Retinal pigment epithelial cell (primary cell): ENCODE results near the gene SRRM2.

Experiments
- DNase-seq: peaks from one replicate; pipeline ENCODE4 v3.0.0-alpha.2; 2010; ENCODE audit warnings: low read depth
- H3K4me3 ChIP-seq: 2 replicates; pipeline ENCODE4 v1.5.1; 2011; ENCODE audit warnings: mild to moderate bottlenecking, low read length, control low read depth, moderate library complexity
- TF ChIP-seq, protein P1 (sequence below): conservative IDR thresholded peaks from 2 replicates; pipeline ENCODE4 v1.5.1; 2011; ENCODE audit warnings: low read depth, low read length, control low read depth, inconsistent platforms

SRRM2 gene

DNA sequence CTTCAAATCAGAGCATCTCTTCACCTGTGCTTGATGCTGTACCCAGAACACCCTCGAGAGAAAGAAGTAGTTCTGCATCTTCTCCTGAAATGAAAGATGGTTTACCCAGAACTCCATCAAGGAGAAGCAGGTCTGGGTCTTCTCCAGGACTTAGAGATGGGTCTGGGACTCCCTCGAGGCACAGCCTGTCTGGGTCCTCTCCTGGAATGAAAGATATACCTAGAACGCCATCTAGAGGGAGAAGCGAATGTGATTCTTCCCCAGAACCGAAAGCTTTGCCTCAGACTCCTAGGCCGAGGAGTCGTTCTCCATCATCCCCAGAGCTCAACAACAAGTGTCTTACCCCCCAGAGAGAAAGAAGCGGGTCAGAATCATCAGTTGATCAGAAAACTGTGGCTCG lies 12.3 kb downstream of the SRRM2 start:
- TF ChIP-seq, protein P1, sequence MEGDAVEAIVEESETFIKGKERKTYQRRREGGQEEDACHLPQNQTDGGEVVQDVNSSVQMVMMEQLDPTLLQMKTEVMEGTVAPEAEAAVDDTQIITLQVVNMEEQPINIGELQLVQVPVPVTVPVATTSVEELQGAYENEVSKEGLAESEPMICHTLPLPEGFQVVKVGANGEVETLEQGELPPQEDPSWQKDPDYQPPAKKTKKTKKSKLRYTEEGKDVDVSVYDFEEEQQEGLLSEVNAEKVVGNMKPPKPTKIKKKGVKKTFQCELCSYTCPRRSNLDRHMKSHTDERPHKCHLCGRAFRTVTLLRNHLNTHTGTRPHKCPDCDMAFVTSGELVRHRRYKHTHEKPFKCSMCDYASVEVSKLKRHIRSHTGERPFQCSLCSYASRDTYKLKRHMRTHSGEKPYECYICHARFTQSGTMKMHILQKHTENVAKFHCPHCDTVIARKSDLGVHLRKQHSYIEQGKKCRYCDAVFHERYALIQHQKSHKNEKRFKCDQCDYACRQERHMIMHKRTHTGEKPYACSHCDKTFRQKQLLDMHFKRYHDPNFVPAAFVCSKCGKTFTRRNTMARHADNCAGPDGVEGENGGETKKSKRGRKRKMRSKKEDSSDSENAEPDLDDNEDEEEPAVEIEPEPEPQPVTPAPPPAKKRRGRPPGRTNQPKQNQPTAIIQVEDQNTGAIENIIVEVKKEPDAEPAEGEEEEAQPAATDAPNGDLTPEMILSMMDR = no peak
- no peak for DNase-seq
- no peak overlapping the region for H3K4me3 ChIP-seq

DNA sequence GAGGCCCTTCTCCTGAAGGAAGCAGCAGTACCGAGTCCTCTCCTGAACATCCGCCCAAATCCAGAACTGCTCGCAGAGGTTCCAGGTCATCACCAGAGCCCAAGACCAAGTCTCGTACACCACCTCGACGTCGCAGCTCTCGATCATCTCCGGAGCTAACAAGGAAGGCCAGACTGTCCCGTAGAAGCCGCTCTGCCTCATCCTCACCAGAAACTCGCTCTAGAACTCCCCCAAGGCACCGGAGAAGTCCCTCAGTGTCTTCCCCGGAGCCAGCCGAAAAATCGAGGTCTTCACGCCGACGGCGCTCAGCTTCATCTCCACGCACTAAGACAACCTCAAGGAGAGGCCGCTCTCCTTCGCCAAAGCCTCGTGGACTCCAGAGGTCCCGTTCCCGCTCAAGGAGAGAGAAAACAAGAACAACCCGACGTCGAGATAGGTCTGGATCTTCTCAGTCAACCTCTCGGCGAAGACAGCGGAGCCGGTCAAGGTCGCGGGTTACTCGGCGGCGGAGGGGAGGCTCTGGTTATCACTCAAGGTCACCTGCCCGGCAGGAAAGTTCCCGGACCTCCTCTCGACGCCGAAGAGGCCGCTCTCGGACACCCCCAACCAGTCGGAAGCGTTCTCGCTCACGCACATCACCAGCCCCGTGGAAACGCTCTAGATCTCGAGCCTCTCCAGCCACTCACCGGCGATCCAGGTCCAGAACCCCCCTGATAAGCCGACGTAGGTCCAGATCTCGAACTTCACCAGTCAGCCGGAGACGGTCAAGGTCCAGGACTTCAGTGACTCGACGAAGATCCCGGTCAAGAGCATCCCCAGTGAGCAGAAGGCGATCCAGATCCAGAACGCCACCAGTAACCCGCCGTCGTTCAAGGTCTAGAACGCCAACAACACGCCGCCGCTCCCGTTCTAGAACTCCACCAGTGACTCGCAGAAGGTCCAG lies 13.3 kb downstream of the SRRM2 start:
- no peak overlapping the region for H3K4me3 ChIP-seq
- DNase-seq = no peak
- TF ChIP-seq, protein P1 = no peak

DNA sequence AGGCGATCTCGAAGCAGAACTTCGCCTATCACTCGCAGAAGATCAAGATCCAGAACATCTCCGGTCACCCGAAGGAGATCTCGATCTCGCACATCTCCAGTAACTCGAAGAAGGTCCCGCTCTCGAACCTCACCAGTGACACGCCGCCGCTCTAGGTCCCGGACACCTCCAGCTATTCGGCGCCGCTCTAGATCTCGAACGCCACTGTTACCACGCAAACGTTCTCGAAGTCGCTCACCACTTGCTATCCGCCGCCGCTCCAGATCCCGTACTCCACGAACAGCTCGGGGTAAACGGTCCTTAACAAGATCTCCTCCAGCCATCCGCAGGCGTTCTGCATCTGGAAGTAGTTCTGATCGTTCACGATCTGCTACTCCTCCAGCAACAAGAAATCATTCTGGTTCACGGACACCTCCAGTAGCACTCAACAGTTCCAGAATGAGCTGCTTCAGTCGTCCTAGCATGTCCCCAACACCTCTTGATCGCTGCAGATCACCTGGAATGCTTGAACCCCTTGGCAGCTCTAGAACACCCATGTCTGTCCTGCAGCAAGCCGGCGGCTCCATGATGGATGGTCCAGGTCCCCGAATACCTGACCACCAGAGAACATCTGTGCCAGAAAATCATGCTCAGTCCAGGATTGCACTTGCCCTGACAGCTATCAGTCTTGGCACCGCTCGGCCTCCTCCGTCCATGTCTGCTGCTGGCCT lies 14.1 kb downstream of the SRRM2 start:
- TF ChIP-seq, protein P1 = no peak

DNA sequence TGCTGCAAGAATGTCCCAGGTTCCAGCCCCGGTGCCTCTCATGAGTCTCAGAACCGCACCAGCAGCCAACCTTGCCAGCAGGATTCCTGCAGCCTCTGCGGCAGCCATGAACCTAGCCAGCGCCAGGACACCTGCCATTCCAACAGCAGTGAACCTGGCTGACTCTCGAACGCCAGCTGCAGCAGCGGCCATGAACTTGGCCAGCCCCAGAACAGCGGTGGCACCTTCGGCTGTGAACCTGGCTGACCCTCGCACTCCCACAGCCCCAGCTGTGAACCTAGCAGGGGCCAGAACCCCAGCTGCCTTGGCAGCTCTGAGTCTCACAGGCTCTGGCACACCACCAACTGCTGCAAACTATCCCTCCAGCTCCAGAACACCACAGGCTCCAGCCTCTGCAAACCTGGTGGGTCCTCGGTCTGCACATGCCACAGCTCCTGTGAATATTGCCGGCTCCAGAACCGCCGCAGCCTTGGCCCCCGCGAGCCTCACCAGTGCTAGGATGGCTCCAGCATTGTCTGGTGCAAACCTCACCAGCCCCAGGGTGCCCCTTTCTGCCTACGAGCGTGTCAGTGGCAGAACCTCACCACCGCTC lies 14.8 kb downstream of the SRRM2 start:
- H3K4me3 ChIP-seq = no peak overlapping the region
- DNase-seq = no peak
- TF ChIP-seq, protein P1 = no peak

More for the DNA sequence above, 14.1 kb downstream of the SRRM2 start:
- H3K4me3 ChIP-seq = no peak overlapping the region
- DNase-seq = no peak

DNA sequence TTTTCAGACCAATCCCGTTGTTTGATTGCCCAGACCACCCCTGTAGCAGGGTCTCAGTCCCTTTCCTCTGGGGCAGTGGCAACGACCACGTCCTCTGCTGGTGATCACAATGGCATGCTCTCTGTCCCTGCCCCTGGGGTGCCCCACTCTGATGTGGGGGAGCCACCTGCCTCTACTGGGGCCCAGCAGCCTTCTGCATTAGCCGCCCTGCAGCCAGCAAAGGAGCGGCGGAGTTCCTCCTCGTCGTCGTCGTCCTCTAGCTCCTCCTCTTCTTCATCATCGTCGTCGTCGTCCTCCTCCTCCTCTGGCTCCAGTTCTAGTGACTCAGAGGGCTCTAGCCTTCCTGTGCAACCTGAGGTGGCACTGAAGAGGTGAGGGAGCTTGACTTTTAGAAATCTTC lies 15.5 kb downstream of the SRRM2 start:
- no peak for DNase-seq
- TF ChIP-seq, protein P1 = no peak
- H3K4me3 ChIP-seq = no peak overlapping the region

DNA sequence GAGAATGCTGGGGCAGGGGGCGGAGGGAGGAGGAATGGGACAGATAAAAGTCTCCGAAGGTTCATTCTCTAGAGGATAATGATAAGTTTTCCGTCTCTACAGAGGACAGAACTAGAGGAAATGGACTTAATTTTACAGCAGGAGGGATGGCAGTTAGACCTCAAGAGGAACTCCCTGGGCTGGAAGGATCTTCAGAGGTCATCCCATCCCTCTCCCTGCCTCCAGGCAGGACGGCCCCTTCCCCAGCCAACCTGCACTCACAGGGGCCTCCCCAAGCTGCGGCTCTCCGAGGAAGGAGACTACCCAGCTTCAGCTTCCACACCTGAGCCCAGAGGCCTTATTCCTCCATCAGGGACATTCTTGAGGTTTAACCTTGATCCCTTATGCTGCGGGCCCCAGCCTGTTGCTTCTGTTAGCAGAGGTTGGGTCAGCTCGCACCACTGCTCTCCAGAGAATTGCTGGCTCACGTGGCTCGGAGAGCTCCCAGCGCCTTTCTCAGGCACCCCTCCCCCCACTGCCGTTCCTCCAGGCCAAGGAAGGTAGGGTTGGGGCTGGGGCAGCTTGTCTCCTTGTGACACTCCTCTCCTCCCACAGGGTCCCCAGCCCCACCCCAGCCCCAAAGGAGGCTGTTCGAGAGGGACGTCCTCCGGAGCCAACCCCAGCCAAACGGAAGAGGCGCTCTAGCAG lies 16.1 kb downstream of the SRRM2 start:
- TF ChIP-seq, protein P1 = no peak
- no peak for DNase-seq
- H3K4me3 ChIP-seq = no peak overlapping the region
